Measurements from ENCODE around the gene COL8A1.
"Not testable (repeated sequence)": the region's sequence is repeated elsewhere in the genome, so short reads cannot be mapped to it uniquely, and the experiment has no call there.

COL8A1 gene

DNA sequence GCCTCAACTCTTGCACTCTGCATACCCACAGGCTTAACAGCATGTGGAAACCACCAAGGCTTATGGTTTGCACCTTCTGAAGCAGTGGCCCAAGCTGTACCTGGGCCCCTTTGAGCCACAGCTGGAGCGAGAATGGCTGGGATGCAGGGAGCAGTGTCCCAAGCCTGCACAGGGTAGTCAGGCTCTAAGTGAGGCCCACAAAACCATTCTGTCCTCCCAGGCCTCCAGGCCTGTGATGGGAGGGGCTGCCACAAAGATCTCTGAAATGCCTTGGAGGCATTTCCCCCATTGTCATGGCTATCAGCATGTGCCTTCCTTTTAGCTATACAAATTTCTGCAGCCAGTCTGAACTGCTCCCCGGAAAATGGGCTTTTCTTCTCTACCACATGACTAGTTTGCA lies 166.8 kb downstream of the COL8A1 start:
- no peak for DNase-seq (ENCODE audit: low spot score)

DNA sequence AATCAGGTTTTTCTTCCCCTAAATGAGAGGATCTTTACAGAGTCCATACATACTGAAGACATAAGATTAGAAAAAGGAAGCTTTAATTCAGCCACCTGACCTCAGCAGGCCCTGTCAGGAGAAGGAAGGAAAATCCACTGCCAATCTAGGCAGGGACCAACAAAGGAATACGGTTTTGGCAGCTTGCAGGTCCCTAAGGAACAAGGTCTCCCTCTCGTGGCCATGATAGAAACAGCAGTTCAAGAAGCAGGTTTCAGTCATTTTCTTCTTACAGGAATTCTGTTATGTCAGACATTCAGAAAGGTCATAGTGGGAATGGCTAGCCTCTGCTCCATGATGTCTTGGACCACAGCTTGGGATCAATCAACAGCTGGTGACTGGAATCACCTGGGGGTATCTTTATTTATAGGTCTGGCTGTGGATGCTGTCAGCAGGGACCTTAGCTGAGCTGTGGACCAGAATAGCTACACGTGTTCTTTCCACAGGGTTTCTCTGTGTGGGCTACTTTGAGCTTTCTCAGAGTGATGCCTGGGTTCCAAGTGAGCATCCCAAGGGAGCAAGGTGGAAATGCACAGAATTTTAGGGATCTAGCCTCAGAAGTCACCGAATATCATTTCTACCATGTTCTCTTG lies 169.9 kb downstream of the COL8A1 start:
- peak; percentile 47 for DNase-seq (ENCODE audit: low spot score)

DNA sequence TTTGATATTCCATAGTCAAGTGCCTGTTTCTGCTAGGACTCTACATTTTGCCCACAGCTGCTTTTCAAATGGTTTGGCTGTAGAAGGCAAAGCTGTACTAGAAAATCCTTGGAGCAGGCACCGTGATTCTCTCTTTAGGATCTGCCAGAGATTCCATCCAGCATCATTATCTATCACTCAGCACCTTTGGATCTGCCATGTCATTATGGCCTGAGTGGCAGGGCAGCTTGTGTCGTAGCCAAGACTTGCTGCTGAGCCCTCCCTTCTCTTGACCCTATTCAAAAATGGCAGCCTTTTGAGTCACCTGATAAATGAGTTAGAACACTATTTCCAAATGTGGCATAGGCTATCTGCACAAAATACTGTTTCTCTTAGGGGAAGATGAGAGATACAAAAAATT lies 171.2 kb downstream of the COL8A1 start:
- DNase-seq (ENCODE audit: low spot score) = no peak

DNA sequence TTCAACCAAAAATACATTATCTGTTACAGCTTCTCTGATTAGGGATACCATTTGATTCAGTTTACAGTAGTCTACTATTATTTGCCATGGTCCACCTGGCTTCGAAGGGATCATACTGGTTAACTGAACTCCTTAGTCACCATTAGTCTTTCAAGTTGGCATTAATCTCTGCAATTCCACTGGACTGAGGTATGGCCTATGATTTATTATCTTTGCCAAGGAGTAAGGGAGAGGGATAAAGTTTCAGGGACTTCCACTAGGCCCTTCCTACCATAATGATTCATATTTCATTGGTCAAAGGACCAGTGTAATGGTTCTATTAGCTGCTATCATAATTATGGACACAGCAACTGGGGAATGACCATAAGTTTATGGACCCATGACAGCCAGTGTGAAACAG lies 172.0 kb downstream of the COL8A1 start:
- no peak for DNase-seq (ENCODE audit: low spot score)

DNA sequence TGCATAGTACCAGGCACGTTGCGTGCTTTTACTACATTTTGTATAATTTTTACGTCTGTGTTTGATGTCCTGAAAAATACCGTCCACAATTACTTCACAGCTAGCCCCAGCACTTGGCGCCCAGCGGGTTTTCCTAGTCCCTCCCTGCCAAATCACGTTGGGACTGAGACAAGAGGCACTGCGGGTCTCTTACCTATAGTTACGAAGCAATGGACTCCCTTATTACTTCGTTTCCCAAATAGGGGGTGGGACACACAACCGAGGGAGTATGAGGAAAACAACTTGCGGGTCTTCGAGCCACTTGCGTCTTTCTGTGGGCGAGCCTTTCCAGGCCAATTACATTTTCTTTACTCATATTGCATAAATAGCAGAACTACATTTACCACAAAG lies 178.6 kb downstream of the COL8A1 start:
- DNase-seq (ENCODE audit: low spot score) = no peak

DNA sequence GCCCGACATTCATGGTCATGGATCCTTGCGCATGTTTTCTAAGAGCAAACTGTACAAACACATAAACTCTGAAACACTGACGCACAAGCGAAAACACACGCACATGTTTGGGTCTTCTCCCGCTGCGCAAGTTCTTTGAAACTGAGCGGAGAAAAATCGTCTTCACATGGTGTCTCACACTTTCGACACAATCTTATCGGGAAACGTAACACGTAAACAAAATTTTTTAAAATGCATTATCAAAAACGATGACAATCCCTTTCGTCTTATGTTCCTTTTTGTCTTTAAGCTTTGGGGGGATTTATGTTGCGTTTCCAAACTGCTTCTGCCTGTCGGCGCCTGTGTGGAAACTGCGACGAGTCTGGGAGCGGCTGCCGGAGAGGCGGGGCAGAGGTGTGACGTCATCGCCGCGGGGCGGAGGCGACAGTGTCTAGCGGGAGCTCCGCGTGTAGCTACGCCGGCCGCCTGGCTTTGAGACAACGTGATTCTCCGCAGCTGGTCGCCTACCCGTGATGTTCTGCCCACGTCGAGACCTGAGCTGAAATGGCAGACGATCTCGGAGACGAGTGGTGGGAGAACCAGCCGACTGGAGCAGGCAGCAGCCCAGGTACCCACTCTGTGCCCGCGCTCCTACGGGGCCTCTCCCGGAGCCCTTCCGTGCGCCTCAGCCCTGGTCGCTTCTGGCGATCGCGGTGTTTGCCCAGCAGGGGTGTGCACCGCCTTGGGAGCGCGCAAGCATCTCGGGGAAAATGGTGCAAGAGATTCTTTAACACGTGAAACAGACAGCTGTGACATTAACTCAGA lies 179.2 kb downstream of the COL8A1 start, which contains the start of gene CMSS1:
CMSS1 (plus strand) TSS at position 426 of the 804 bp plus-strand sequence.
- peak; percentile 92 for DNase-seq (ENCODE audit: low spot score)

DNA sequence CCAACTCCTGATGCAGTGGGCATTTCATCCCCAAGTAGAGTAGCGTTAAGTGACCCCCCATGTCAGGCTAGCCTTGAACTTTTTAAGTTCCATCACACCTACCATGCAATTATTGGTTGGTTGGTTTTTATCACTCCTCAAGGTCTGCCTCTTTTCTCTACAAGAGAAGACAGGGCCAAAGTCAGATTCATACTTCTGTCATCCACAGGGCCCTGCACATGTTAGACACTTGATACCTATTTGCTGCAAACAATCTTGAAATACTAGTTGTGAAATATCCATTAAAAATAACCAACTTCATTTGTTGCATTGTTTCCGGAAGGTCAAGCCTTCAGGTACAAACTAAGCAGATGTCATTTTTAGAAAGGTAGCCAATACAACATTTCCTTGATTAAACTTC lies 180.4 kb downstream of the COL8A1 start:
- DNase-seq (ENCODE audit: low spot score) = no peak

DNA sequence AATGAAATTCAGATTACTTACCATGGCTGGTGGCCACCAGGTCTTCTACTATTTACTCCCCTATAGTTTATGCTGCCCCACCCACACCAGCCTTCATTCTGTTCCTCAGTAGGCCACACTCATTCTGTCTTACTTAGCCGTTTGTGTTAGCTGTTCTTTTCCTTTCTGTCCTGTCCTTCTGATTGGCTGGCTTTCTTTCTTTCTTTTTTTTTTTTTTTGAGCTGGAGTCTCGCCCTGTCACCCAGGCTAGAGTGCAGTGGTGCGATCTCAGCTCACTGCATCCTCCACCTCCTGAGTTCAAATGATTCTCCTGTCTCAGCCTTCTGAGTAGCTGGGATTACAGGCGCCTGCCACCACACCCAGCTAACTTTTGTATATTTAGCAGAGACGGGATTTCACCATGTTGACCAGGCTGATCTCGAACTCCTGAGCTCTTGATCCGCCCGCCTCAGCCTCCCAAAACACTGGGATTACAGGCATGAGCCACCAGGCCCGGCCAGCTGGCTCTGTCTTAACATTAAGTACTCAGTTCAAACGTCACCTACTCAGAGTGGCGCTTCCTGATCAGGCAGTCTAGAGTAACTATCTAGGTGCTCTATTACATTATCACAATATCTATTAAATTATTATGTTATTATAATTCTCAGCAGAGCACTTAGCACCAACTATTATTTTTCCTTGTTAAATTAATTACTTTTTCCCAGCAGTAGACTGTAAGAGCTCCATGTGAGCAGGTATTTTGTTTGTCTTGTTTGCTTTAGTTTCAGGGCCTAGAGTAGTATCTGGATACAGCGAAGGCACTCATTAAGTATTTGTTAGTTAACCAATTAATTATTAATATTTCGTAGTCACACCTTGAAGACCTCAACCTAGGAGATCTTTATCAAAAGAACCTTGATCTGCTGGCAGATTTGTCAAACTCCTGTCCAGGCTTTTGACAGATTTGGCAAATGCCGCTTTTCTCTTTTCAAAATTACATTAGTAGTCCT lies 185.6 kb downstream of the COL8A1 start:
- no peak for DNase-seq (ENCODE audit: low spot score)

DNA sequence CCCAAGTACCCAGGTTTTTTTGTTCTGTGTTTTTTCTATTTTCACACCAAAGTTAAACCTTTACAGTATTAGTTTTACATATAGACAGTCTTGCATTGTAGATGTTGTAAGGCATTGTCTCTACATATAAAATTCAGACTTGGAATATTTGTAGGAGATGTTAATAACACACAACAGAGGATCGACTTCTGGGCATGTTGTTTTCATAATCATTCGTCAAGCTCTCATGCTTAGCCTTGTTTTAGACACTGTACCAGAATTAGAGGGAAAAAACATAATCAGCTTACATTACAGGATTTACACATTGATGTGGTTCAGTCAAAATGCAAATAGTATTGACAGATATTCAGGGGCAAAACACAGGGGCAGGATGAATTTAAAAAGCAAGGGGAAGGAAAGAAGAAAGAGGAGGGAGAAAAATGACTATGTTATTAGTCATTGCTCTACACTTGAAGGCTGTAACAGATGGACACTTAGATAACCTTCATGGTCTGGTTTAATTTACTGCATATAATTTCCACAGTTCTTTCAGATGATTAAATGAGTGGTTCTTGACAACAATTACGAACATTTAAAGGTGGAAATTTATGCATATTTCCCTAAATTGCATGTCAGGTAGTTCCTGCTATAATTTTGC lies 186.7 kb downstream of the COL8A1 start:
- DNase-seq (ENCODE audit: low spot score) = no peak

DNA sequence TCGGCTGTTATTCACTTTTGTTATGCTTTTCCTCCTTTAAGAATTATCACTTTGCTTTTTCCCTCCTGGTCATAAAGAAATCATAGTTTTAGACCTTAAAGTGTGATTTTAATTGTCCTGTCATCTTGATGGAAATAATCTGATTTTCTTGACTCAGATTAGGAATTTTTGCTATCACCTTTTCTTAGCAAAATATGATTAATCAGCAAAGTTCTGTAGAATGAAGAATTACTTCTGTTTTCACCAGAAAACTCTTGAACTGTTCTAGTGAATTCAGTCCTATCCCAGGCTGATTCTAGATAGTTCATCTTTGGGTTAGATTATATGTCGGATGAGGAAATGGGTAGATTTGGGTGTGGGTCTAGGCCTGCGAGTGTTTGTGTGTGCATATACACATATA lies 191.4 kb downstream of the COL8A1 start:
- DNase-seq (ENCODE audit: low spot score) = no peak

DNA sequence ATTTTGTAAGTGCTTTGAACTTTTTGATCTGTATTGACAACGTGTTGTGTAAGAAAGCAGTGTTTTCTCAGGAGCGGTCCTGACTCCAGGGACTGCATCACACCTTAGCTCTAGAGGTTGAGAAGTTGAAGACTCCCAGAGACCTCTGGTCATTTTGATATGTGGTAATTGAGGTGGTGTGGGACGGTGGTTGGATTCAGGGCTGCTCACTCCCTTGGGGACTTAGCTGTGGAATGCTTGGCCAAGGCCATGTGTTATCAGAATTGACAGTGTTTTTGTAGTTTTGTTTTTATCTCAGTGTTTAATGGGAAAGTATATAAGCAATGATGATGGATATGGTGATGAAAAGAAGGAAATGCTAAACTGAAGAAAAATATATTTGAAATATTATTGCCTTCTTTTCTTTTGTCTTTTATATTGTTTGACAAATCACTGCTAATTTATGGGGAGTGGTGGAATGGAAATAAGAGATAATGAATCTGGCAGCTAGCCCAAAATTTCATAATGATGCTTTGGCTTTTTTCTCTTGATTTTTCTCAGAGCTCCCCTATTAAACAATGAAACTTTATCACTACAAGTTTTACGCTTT lies 195.3 kb downstream of the COL8A1 start:
- DNase-seq (ENCODE audit: low spot score) = no peak

DNA sequence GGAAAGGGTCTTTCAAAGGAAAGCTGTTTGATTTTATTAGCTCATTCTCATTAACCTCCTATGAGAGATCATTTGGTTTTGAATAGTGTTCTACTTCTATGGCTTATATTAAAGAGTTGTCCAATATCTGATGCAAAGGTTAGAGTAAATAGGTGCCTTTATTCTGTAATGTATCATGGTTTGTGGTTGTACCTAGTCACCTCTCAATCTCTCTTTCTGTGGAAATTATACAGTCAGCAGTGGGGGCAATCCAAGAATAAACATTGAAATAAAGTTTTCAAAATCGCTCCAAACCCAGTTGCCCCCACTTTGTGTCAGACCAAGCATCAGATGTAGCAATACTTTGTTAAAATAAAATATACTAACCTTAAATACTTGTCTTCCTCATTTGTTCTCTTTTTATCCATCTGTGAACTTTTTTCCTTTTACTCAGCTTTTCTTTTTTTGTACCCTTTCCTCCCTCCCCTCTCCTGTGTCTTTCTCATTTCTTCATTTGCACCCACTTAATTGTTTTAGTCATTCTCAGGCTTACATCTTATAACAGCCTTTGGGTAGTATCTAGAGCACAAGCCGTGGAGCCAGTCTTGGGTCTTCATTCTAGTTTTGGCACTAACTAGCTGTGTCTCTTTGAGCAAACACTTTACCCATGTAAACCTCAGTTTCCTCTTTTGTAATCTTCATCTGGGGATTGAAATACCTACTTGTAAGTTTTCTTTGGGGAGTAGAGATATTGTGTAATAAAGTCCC lies 196.0 kb downstream of the COL8A1 start:
- no peak for DNase-seq (ENCODE audit: low spot score)

DNA sequence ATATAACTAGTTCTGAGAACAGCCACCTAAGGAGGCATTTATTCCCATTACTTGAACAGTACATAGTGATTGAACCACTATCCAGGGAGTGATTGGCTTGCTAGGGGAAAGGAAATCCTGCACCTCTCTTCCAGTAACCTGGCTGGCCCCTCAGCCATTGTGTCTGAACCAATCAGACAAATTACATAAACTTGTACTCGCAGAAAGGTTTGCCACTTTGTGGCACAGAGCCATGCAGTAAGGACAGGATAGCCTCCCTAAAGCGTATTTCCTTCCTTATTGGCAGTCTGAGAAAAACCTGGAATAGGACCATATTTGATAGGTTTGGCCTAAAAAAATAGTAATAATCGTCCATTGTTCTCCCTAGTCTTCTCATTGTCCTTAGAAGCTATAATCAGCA lies 198.3 kb downstream of the COL8A1 start:
- no peak for DNase-seq (ENCODE audit: low spot score)

DNA sequence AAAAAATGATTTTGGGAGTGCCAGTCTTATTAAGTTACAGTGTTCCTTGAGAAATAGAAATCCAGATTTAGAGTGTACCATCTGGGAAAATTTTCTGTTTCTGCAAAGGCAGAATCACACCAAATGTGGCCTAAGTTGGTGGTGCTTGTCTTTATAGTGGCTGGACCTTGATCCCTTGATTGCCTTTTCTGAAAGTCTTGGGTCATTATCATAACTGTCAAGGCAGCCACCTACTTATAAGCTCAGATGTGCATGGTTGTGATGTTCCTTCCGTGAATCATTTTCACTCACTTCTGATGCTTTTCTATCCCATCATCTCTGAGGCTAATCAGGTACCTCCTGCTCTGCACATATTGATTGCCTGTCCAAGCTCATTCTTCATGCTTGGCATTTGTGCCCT lies 199.3 kb downstream of the COL8A1 start:
- no peak for DNase-seq (ENCODE audit: low spot score)

DNA sequence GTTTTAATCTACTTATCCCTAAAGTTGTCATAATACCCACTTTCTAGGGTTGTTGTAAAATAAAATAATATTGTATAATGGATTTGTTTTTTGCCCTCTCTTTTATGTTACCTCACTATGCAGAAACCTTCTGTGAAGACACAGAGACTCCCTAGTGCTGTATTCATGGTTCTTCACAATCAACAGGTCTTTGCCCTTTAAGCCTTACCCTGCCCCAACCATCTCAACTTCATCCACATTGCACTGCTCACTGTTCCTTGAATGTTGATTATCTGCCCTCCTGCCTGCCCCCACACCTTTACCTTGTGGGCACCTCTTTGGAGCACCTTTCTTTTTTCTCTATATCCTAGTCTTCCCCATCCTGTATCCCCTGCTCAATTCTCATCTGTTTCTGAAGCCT lies 200.4 kb downstream of the COL8A1 start:
- DNase-seq (ENCODE audit: low spot score) = no peak

DNA sequence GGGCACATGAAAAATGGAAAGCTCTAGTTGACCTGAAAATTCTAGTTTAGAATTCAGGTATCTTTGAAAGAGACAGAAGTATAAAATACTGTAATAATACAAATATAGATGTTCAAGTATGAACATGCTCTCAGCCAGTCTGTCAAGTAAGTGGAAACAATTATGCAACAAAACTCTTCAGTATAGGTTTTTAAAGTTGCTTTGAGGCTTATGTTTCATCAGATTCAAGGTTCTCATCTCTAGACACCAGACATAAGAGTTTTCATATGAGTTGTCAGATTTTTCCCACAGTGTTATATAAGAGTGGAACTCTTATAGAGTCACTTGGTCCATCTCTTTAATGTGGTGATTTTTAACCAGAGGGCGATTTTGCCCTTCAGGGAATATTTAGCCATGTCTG lies 201.2 kb downstream of the COL8A1 start:
- DNase-seq (ENCODE audit: low spot score) = no peak

DNA sequence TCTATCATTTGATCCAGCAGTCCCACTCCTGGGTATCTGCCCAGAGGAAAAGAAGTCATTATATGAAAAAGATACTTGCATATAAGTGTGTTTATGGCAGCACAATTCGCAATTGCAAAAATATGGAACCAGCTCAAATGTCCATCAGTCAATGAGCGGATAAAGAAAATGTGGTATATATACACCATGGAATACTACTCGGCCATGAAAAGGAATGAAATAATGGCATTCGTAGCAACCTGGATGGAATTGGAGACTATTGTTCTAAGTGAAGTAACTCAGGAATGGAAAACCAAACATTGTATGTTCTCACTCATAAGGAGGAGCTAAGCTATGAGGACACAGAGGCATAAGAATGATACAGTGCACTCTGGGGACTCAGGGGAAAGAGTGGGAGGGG lies 203.6 kb downstream of the COL8A1 start:
- not testable (repeated sequence) for DNase-seq (ENCODE audit: low spot score)

DNA sequence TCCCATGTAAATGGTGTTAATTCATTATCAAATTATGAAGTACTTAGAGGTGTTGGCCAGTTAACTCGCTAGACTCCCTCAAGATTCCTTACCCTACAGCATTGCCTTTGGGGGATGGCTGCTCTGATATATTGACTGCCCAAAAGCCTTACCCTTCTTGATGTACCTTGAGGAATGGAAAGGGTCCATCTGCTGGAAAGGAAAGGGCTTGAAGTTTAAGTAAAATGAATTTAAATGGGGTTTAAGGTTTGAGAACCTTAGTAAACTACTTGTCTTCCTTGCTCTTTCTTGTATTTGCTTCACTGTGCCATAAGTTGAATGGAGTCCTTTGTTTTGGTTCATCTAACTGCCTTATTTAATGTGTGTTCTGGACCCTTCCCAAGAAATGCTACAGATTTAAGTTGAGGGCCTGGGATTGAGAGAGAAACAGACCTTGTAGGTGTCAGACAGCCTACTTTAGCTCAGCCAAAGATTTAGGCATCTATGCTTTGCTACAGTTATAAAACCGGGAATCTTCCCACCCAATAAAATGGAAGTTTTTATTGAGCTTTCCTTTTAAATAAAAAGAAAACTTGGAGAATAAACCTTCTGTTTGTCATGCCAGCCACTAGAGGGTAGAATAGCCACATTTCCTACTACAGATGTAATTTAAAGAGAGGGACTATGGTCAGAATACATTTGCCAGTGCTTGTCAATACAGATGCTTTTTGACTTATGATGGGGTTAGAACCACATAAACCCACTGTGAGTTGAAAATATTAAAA lies 204.6 kb downstream of the COL8A1 start:
- DNase-seq (ENCODE audit: low spot score) = no peak

DNA sequence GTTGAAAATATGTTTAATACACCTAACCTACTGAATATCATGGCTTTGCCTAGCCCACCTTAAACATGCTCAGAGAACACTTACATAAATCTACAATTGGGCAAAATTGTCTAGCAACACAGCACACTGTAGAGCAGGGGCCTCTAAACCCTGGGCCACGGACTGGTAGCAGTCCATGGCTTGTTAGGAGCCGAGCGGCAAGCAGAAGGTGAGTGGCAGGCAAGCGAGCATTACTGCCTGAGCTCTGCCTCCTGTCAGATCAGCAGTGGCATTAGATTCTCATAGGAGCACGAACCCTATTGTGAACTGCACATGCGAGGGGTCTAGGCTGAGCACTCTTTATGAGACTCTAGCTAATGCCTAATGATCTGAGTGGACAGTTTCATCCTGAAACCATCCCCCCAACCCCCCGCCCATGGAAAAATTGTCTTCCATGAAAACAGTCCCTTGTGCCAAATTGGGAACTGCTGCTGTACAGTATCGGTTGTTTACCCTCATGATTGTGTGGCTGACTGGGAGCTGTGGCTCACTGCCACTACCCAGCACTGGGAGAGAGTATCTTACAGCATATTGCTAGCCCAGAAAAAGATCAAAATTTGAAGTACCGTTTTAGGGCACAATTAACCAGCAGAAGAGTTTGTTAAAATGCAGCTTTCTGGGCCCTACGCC lies 205.3 kb downstream of the COL8A1 start:
- DNase-seq (ENCODE audit: low spot score) = no peak

DNA sequence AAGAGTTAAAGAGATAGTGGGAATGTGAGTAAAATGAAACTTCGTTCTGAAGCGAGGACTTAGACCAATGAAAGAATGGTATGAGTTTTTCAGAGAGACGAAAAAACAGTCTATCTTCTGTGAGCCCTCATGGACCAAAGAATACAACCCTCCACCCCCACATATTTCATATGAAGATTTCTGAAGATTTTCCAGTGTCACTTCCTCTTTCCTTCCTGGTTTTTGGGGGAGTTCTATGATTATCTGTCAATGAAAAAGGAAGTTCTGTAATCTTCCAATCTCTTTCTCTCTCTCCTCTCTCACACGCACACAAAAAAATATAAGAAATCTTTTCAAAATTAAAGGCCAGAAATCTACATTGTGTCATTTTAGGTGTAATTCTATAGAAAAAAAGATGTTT lies 206.9 kb downstream of the COL8A1 start:
- DNase-seq (ENCODE audit: low spot score) = no peak

Measured in CD4-positive, alpha-beta T cell treated with Interleukin-6 at 100 ng/mL for 8 hours (primary cell).